HG03139 (cell line): ENCODE measurements around the gene GAS6.

ENCODE experiments used
- ATAC-seq: cut with Tn5 transposase; IDR thresholded peaks from one replicate; pipeline ENCODE4 v1.9.1; 2021; ENCODE audit not compliant: unreplicated experiment

GAS6 gene

GRCh38 chr13:113854238-113855011 is 9.5 kb downstream of the GAS6 start:
- ATAC-seq, result no peak

- ATAC-seq, result no peak
Measured at GRCh38 chr13:113853518-113854237, 10.2 kb downstream of the GAS6 start.

GRCh38 chr13:113852536-113853517 is 11.0 kb downstream of the GAS6 start:
- ATAC-seq, result no peak

GRCh38 chr13:113851826-113852535 is 11.9 kb downstream of the GAS6 start:
- no peak for ATAC-seq

- ATAC-seq, result no peak
Measured at GRCh38 chr13:113851480-113851803, 12.4 kb downstream of the GAS6 start.

GRCh38 chr13:113850722-113851479 is 13.0 kb downstream of the GAS6 start:
- ATAC-seq, result no peak

- ATAC-seq, result no peak
Measured at GRCh38 chr13:113849981-113850721, 13.7 kb downstream of the GAS6 start.

- ATAC-seq, result no peak
Measured at GRCh38 chr13:113849546-113849945, 14.3 kb downstream of the GAS6 start.

GRCh38 chr13:113848431-113849260 is 15.2 kb downstream of the GAS6 start:
- ATAC-seq, result no peak

- ATAC-seq, result no peak
Measured at GRCh38 chr13:113848020-113848419, 15.9 kb downstream of the GAS6 start.

GRCh38 chr13:113846636-113847318 is 17.1 kb downstream of the GAS6 start:
- ATAC-seq, result no peak

- no peak for ATAC-seq
Measured at GRCh38 chr13:113845723-113846635, 17.9 kb downstream of the GAS6 start.

- no peak for ATAC-seq
Measured at GRCh38 chr13:113845055-113845454, 18.8 kb downstream of the GAS6 start.

- no peak for ATAC-seq
Measured at GRCh38 chr13:113843864-113844556, 19.9 kb downstream of the GAS6 start.

- ATAC-seq, result no peak
Measured at GRCh38 chr13:113843063-113843654, 20.7 kb downstream of the GAS6 start.
